Neural progenitor cell (in vitro differentiated cells): ENCODE data around the gene ANKRA2. TPM values are rescaled to one million over a fixed set of nuclear protein-coding genes. Genes with fewer than 3 reads are reported as not detected.
A peak's percentile ranks its signal among the peaks of the same experiment; 100 is the strongest.

Source experiments
- DNase-seq: peaks from one replicate; pipeline ENCODE4 v3.0.0-alpha.2; 2016; ENCODE audit warnings: low spot score
- H2AFZ ChIP-seq: fragments of 200-600 bp; sonication (generic); replicated peaks from 2 replicates; pipeline ENCODE4 v1.6.1; 2016; ENCODE audit warnings: antibody characterized with exemption
- H3F3A ChIP-seq: fragments of 200-600 bp; sonication (generic); 2 replicates; pipeline ENCODE4 v1.6.1; 2016; ENCODE audit warnings: antibody characterized with exemption, low read depth
- H3K27ac ChIP-seq: fragments of 200-600 bp; sonication (generic); 2 replicates; pipeline ENCODE4 v1.5.1; 2016; ENCODE audit warnings: mild to moderate bottlenecking
- H3K27me3 ChIP-seq: fragments of 200-600 bp; sonication (generic); 2 replicates; pipeline ENCODE4 v1.6.1; 2016; ENCODE audit warnings: mild to moderate bottlenecking, moderate library complexity
- H3K36me3 ChIP-seq: fragments of 200-600 bp; sonication (generic); 2 replicates; pipeline ENCODE4 v1.5.1; 2016
- H3K4me1 ChIP-seq: fragments of 200-600 bp; sonication (generic); 2 replicates; pipeline ENCODE4 v1.6.1; 2016; ENCODE audit warnings: mixed run types
- H3K4me2 ChIP-seq: fragments of 200-600 bp; sonication (generic); 2 replicates; pipeline ENCODE4 v1.6.1; 2016
- H3K4me3 ChIP-seq: fragments of 200-600 bp; sonication (generic); 2 replicates; pipeline ENCODE4 v1.5.1; 2016
- H3K79me2 ChIP-seq: fragments of 200-600 bp; sonication (generic); 2 replicates; pipeline ENCODE4 v1.6.1; 2016; ENCODE audit warnings: low read depth
- H3K9ac ChIP-seq: fragments of 200-600 bp; sonication (generic); 2 replicates; pipeline ENCODE4 v1.6.1; 2016
- H3K9me3 ChIP-seq: fragments of 200-600 bp; sonication (generic); 2 replicates; pipeline ENCODE4 v1.5.1; 2016; ENCODE audit warnings: low read depth
- H4K20me1 ChIP-seq: fragments of 200-600 bp; sonication (generic); 2 replicates; pipeline ENCODE4 v1.6.1; 2016; ENCODE audit warnings: low read depth
- H3K27ac Mint-ChIP-seq: 3 replicates; pipeline ENCODE4 v1.8.0; 2021; ENCODE audit warnings: mixed read lengths
- H3K27me3 Mint-ChIP-seq: 2 replicates; pipeline ENCODE4 v1.8.0; 2022; ENCODE audit warnings: low read depth, mild to moderate bottlenecking, inconsistent platforms, moderate library complexity, mixed read lengths; ENCODE audit not compliant: insufficient read depth
- H3K36me3 Mint-ChIP-seq: 3 replicates; pipeline ENCODE4 v1.8.0; 2021; ENCODE audit warnings: mixed read lengths
- H3K4me1 Mint-ChIP-seq: 3 replicates; pipeline ENCODE4 v1.8.0; 2021; ENCODE audit warnings: mixed read lengths
- H3K4me3 Mint-ChIP-seq: 3 replicates; pipeline ENCODE4 v1.8.0; 2021; ENCODE audit warnings: mild to moderate bottlenecking, moderate library complexity, mixed read lengths
- H3K9me3 Mint-ChIP-seq: 3 replicates; pipeline ENCODE4 v1.8.0; 2020; ENCODE audit warnings: mixed read lengths
- CTCF ChIP-seq: fragments of 200-600 bp; sonication (generic); IDR thresholded peaks from 2 replicates; pipeline ENCODE4 v1.5.1; 2017; ENCODE audit warnings: antibody characterized with exemption, mild to moderate bottlenecking
- EZH2 ChIP-seq: fragments of 200-600 bp; sonication (generic); IDR thresholded peaks from 2 replicates; pipeline ENCODE4 v1.6.1; 2017; ENCODE audit warnings: antibody characterized with exemption, mild to moderate bottlenecking, moderate library complexity
- EZH2phosphoT487 ChIP-seq: fragments of 200-600 bp; sonication (generic); IDR thresholded peaks from 2 replicates; pipeline ENCODE4 v1.6.1; 2017; ENCODE audit warnings: antibody characterized with exemption
- total RNA-seq: library from RNA; depleted of rRNA; stranded (reverse); fragments of >200 nt; gene quantifications from 2 replicates; pipeline ENCODE4 v1.2.3, GENCODE V29; 2015; ENCODE audit warnings: low replicate concordance

ANKRA2 gene
- total RNA-seq, 1 donor from 2014 or later, result 64.3 TPM

- H3K27ac Mint-ChIP-seq, result peak overlapping the region; percentile 95
Observed at GRCh38 chr5:73564675-73565074, 764 bp downstream of the ANKRA2 start.

GRCh38 chr5:73564018-73564417 lies 1.4 kb downstream of the ANKRA2 start:
- TF ChIP-seq EZH2phosphoT487, result no peak
- Mint-ChIP-seq H3K27me3 (no peaks in the 10 kb centered on the region), H3K27ac (no peak overlapping the region), H3K36me3 (peaks cover 5% of the 10 kb centered on the region), H3K4me3 (peak overlapping the region; percentile 97), H3K4me1 (peaks cover 15% of the 10 kb centered on the region), H3K9me3 (no peaks in the 10 kb centered on the region)
- Histone ChIP-seq H3K27ac (no peak overlapping the region), H3K4me1 (peaks cover 18% of the 10 kb centered on the region), H4K20me1 (no peaks in the 10 kb centered on the region), H3F3A (peaks cover 4% of the 10 kb centered on the region), H3K4me2 (peak overlapping the region; percentile 96), H3K9ac (peak overlapping the region; percentile 90), H3K4me3 (peak overlapping the region; percentile 92), H2AFZ (peak overlapping the region; percentile 86), H3K79me2 (peaks cover 60% of the 10 kb centered on the region), H3K9me3 (no peaks in the 10 kb centered on the region), H3K36me3 (no peaks in the 10 kb centered on the region), H3K27me3 (no peaks in the 10 kb centered on the region)
- no peak for DNase-seq

More at GRCh38 chr5:73564675-73565074, 764 bp downstream of the ANKRA2 start:
- TF ChIP-seq EZH2, result no peak
- TF ChIP-seq CTCF, result no peak
- no peak for TF ChIP-seq EZH2phosphoT487
- Histone ChIP-seq H3K9ac (peak overlapping the region; percentile 90), H3K27me3 (no peaks in the 10 kb centered on the region), H3K9me3 (no peaks in the 10 kb centered on the region), H3F3A (peaks cover 4% of the 10 kb centered on the region), H3K36me3 (no peaks in the 10 kb centered on the region), H3K79me2 (peaks cover 65% of the 10 kb centered on the region), H3K4me1 (peaks cover 18% of the 10 kb centered on the region), H3K4me3 (peak overlapping the region; percentile 92), H3K27ac (no peak overlapping the region), H2AFZ (peak overlapping the region; percentile 86), H4K20me1 (no peaks in the 10 kb centered on the region), H3K4me2 (peak overlapping the region; percentile 96)
- Mint-ChIP-seq H3K36me3 (peaks cover 5% of the 10 kb centered on the region), H3K4me3 (peak overlapping the region; percentile 97), H3K27me3 (no peaks in the 10 kb centered on the region), H3K9me3 (no peaks in the 10 kb centered on the region), H3K4me1 (peaks cover 15% of the 10 kb centered on the region)
- no peak for DNase-seq

GRCh38 chr5:73558950-73559349 lies 6.5 kb downstream of the ANKRA2 start:
- Mint-ChIP-seq H3K4me3 (no peak overlapping the region), H3K9me3 (no peaks in the 10 kb centered on the region), H3K27me3 (no peaks in the 10 kb centered on the region), H3K36me3 (peaks cover 9% of the 10 kb centered on the region), H3K27ac (no peak overlapping the region), H3K4me1 (peaks cover 7% of the 10 kb centered on the region)
- Histone ChIP-seq H3K9ac (no peak overlapping the region), H3F3A (no peaks in the 10 kb centered on the region), H3K27ac (no peak overlapping the region), H2AFZ (no peak overlapping the region), H3K4me1 (peaks cover 3% of the 10 kb centered on the region), H3K4me2 (no peak overlapping the region), H4K20me1 (no peaks in the 10 kb centered on the region), H3K4me3 (no peak overlapping the region), H3K27me3 (no peaks in the 10 kb centered on the region), H3K79me2 (peaks cover 13% of the 10 kb centered on the region), H3K9me3 (no peaks in the 10 kb centered on the region), H3K36me3 (peaks cover 3% of the 10 kb centered on the region)
- no peak for TF ChIP-seq EZH2
- TF ChIP-seq CTCF, result no peak
- no peak for TF ChIP-seq EZH2phosphoT487
- DNase-seq, result no peak

- no peak overlapping the region for H3K27ac Mint-ChIP-seq
- H3K9me3 Mint-ChIP-seq, result no peaks in the 10 kb centered on the region
- no peak for DNase-seq
- Histone ChIP-seq H3K4me2 (no peak overlapping the region), H3K9me3 (no peaks in the 10 kb centered on the region), H3K27ac (no peak overlapping the region), H3K27me3 (no peaks in the 10 kb centered on the region), H3K4me1 (peaks cover 9% of the 10 kb centered on the region), H3K9ac (no peak overlapping the region), H3K79me2 (no peaks in the 10 kb centered on the region), H2AFZ (no peak overlapping the region), H4K20me1 (no peaks in the 10 kb centered on the region), H3K36me3 (peaks cover 3% of the 10 kb centered on the region), H3F3A (no peaks in the 10 kb centered on the region), H3K4me3 (no peak overlapping the region)
- H3K4me1 Mint-ChIP-seq, result peaks cover 3% of the 10 kb centered on the region
- TF ChIP-seq EZH2 (no peak), EZH2phosphoT487 (no peak), CTCF (no peak)
- no peaks in the 10 kb centered on the region for H3K27me3 Mint-ChIP-seq
- H3K4me3 Mint-ChIP-seq, result no peak overlapping the region
- H3K36me3 Mint-ChIP-seq, result peaks cover 4% of the 10 kb centered on the region
Observed at GRCh38 chr5:73552642-73553041, 12.8 kb downstream of the ANKRA2 start.
